Measurements from ENCODE around the gene ZFP36L1. TPM values are rescaled to one million over a fixed set of nuclear protein-coding genes. Genes with fewer than 3 reads are reported as not detected.

The ZFP36L1 gene
- total RNA-seq, 1 donor from 2014 or later: 42.9 TPM

GRCh38 chr14:68791902-68792677, 777 bp downstream of the ZFP36L1 start:
- H3K36me3 ChIP-seq: peaks cover 12% of the 10 kb centered on the region
- H3K9ac ChIP-seq: peak overlapping the region; percentile 86
- peaks cover 37% of the 10 kb centered on the region for H3K4me1 ChIP-seq
- Mint-ChIP-seq H3K27me3 (ENCODE audit: insufficient read depth, low read depth) (peaks cover 33% of the 10 kb centered on the region), H3K4me3 (peak overlapping the region; percentile 94), H3K27ac (peak overlapping the region; percentile 99), H3K9me3 (peaks cover 12% of the 10 kb centered on the region), H3K4me1 (peaks cover 49% of the 10 kb centered on the region), H3K36me3 (peaks cover 53% of the 10 kb centered on the region)
- no peak for TF ChIP-seq EZH2phosphoT487 (IDR thresholded peaks at IDR 0.05)
- TF ChIP-seq CTCF (IDR thresholded peaks at IDR 0.05): no peak
- TF ChIP-seq EZH2 (IDR thresholded peaks at IDR 0.05): no peak
- H3K27me3 ChIP-seq: no peaks in the 10 kb centered on the region
- peaks cover 88% of the 10 kb centered on the region for H3K79me2 ChIP-seq (ENCODE audit: low read depth)
- DNase-seq (ENCODE audit: low spot score): peak; percentile 35
- H3K27ac ChIP-seq: peak overlapping the region; percentile 99
- peak overlapping the region; percentile 97 for H3K4me2 ChIP-seq
- H4K20me1 ChIP-seq (ENCODE audit: low read depth): peaks cover 57% of the 10 kb centered on the region
- H3K9me3 ChIP-seq (ENCODE audit: low read depth): no peaks in the 10 kb centered on the region
- H2AFZ ChIP-seq (replicated peaks): no peak overlapping the region
- H3K4me3 ChIP-seq: peak overlapping the region; percentile 94
- peaks cover 98% of the 10 kb centered on the region for H3F3A ChIP-seq (ENCODE audit: low read depth)

- Histone ChIP-seq H3F3A (ENCODE audit: low read depth) (peaks cover 98% of the 10 kb centered on the region), H3K4me3 (peak overlapping the region; percentile 94), H3K27ac (peak overlapping the region; percentile 99), H3K27me3 (no peaks in the 10 kb centered on the region), H3K9ac (peak overlapping the region; percentile 86), H4K20me1 (ENCODE audit: low read depth) (peaks cover 65% of the 10 kb centered on the region), H3K4me1 (peaks cover 29% of the 10 kb centered on the region), H3K36me3 (peaks cover 12% of the 10 kb centered on the region), H3K79me2 (ENCODE audit: low read depth) (peaks cover 86% of the 10 kb centered on the region), H3K9me3 (ENCODE audit: low read depth) (no peaks in the 10 kb centered on the region), H3K4me2 (peak overlapping the region; percentile 97), H2AFZ (replicated peaks) (no peak overlapping the region)
- peak overlapping the region; percentile 99 for H3K27ac Mint-ChIP-seq
- DNase-seq (ENCODE audit: low spot score): peak; percentile 76
- peaks cover 49% of the 10 kb centered on the region for H3K4me1 Mint-ChIP-seq
- H3K36me3 Mint-ChIP-seq: peaks cover 60% of the 10 kb centered on the region
- peaks cover 29% of the 10 kb centered on the region for H3K27me3 Mint-ChIP-seq (ENCODE audit: insufficient read depth, low read depth)
- peak overlapping the region; percentile 94 for H3K4me3 Mint-ChIP-seq
- no peak for TF ChIP-seq EZH2 (IDR thresholded peaks at IDR 0.05)
- TF ChIP-seq EZH2phosphoT487 (IDR thresholded peaks at IDR 0.05): no peak
- TF ChIP-seq CTCF (IDR thresholded peaks at IDR 0.05): no peak
- peaks cover 14% of the 10 kb centered on the region for H3K9me3 Mint-ChIP-seq
Measured at GRCh38 chr14:68791078-68791901, 1.6 kb downstream of the ZFP36L1 start.

GRCh38 chr14:68790644-68791077, 2.2 kb downstream of the ZFP36L1 start:
- Histone ChIP-seq H3K79me2 (ENCODE audit: low read depth) (peaks cover 79% of the 10 kb centered on the region), H4K20me1 (ENCODE audit: low read depth) (peaks cover 65% of the 10 kb centered on the region), H3K4me1 (peaks cover 28% of the 10 kb centered on the region), H3K4me3 (peak overlapping the region; percentile 94), H3K27me3 (no peaks in the 10 kb centered on the region), H3F3A (ENCODE audit: low read depth) (peaks cover 98% of the 10 kb centered on the region), H3K9ac (peak overlapping the region; percentile 86), H3K9me3 (ENCODE audit: low read depth) (no peaks in the 10 kb centered on the region), H3K36me3 (peaks cover 12% of the 10 kb centered on the region), H3K27ac (peak overlapping the region; percentile 99), H2AFZ (replicated peaks) (no peak overlapping the region), H3K4me2 (peak overlapping the region; percentile 97)
- TF ChIP-seq EZH2 (IDR thresholded peaks at IDR 0.05) (no peak), CTCF (IDR thresholded peaks at IDR 0.05) (no peak), EZH2phosphoT487 (IDR thresholded peaks at IDR 0.05) (no peak)
- peaks cover 51% of the 10 kb centered on the region for H3K4me1 Mint-ChIP-seq
- peaks cover 60% of the 10 kb centered on the region for H3K36me3 Mint-ChIP-seq
- peaks cover 32% of the 10 kb centered on the region for H3K27me3 Mint-ChIP-seq (ENCODE audit: insufficient read depth, low read depth)
- H3K4me3 Mint-ChIP-seq: peak overlapping the region; percentile 94
- H3K9me3 Mint-ChIP-seq: peaks cover 14% of the 10 kb centered on the region
- DNase-seq (ENCODE audit: low spot score): no peak
- H3K27ac Mint-ChIP-seq: peak overlapping the region; percentile 99
